GM12891 (cell line): Measurements from ENCODE around the gene ABLIM2.

Experiments used
- POLR2A ChIP-seq: IDR thresholded peaks from 2 replicates; pipeline ENCODE4 v1.6.1; 2011; ENCODE audit warnings: low read depth, low read length, control low read depth
- POLR2AphosphoS5 ChIP-seq: IDR thresholded peaks from 2 replicates; pipeline ENCODE4 v1.6.1; 2011; ENCODE audit warnings: low read depth, low read length, control low read depth

DNA sequence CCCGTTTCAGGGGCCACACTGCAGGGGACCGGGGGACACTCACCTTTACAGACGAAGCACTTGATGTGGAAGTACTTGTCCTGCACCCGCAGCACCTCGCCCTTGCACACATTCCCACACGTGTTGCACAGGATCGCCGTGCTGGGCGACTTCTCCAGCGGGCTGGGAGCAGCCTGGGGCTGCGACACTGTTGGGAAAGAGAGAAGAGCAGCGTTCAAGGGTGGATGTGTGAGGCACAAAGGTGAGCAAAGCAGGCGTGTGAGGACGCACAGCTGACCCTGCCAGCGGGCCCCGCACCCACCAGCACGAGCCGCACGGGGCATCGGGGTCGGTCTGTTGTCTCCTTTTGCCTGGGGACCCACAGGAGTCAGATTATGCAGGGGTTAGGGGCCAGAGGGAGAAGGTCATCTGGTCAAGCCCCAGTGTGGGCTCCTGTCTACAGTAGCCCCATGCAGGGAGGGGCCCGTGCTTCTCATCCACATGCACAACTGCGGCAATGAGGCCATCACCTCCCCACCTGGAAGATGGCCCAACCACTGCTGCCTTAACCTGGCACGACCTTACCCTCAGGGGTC is 52.1 kb downstream of the ABLIM2 start:
- TF ChIP-seq POLR2AphosphoS5 (no peak), POLR2A (no peak)
